ENCODE measurements around the gene P4HA1.
"Not testable (repeated sequence)": the region's sequence is repeated elsewhere in the genome, so short reads cannot be mapped to it uniquely, and the experiment has no call there.

The P4HA1 gene

DNA sequence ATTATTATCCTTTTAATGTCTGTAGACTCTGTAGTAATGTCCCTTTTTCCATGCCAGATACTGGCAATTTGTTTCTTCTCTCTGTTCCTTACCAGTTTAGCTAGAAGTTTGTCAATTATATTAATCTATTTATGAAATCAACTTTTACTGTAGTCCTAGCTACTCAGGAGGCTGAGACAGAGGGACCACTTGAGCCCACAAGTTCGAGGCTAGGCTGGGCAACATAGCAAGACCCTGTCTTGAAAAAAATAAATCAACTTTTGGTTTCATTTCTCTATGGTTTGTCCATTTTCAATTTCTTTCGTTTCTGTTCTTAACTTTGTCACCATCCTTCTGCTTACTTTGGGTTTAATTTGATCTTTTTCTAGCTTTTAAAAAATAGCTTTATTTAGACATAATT is 99.6 kb downstream of the P4HA1 start:
- DNase-seq (ENCODE audit: low read depth, low spot score): no peak
- no peak overlapping the region for H3K4me3 ChIP-seq (ENCODE audit: insufficient read length, low read depth)
- H3K27me3 ChIP-seq (ENCODE audit: insufficient read depth, insufficient read length): no peaks in the 10 kb centered on the region
- no peaks in the 10 kb centered on the region for H3K4me1 ChIP-seq (ENCODE audit: insufficient read depth, insufficient read length)
- TF ChIP-seq YY1 (IDR thresholded peaks at IDR 0.05; ENCODE audit: insufficient read depth, insufficient read length): no peak
- no peak for TF ChIP-seq ZNF274 (IDR thresholded peaks at IDR 0.05; ENCODE audit: low read depth, low read length)
- TF ChIP-seq SUZ12 (IDR thresholded peaks at IDR 0.05; ENCODE audit: extremely low read depth, insufficient read depth, insufficient read length): no peak
- no peaks in the 10 kb centered on the region for H3K36me3 ChIP-seq (ENCODE audit: insufficient read depth, insufficient read length, low read length)
- H3K9me3 ChIP-seq (ENCODE audit: insufficient read depth, low read length): no peaks in the 10 kb centered on the region
- H3K9ac ChIP-seq (ENCODE audit: insufficient read length, low read depth): no peak overlapping the region

GRCh38 chr10:72995459-72995858 is 101.2 kb downstream of the P4HA1 start:
- not testable (repeated sequence) for H3K27me3 ChIP-seq (ENCODE audit: insufficient read depth, insufficient read length); H3K9ac ChIP-seq (ENCODE audit: insufficient read length, low read depth); H3K4me1 ChIP-seq (ENCODE audit: insufficient read depth, insufficient read length); H3K4me3 ChIP-seq (ENCODE audit: insufficient read length, low read depth); H3K36me3 ChIP-seq (ENCODE audit: insufficient read depth, insufficient read length, low read length); DNase-seq (ENCODE audit: low read depth, low spot score); H3K9me3 ChIP-seq (ENCODE audit: insufficient read depth, low read length)

GRCh38 chr10:72989771-72990170 is 106.9 kb downstream of the P4HA1 start:
- H3K9me3 ChIP-seq (ENCODE audit: insufficient read depth, low read length); H3K36me3 ChIP-seq (ENCODE audit: insufficient read depth, insufficient read length, low read length); H3K4me1 ChIP-seq (ENCODE audit: insufficient read depth, insufficient read length); H3K4me3 ChIP-seq (ENCODE audit: insufficient read length, low read depth); H3K9ac ChIP-seq (ENCODE audit: insufficient read length, low read depth); H3K27me3 ChIP-seq (ENCODE audit: insufficient read depth, insufficient read length): not testable (repeated sequence)
- DNase-seq (ENCODE audit: low read depth, low spot score): peak; percentile 25

GRCh38 chr10:72984618-72985017 is 112.0 kb downstream of the P4HA1 start:
- not testable (repeated sequence) for DNase-seq (ENCODE audit: low read depth, low spot score); H3K4me3 ChIP-seq (ENCODE audit: insufficient read length, low read depth); H3K27me3 ChIP-seq (ENCODE audit: insufficient read depth, insufficient read length); H3K4me1 ChIP-seq (ENCODE audit: insufficient read depth, insufficient read length); H3K36me3 ChIP-seq (ENCODE audit: insufficient read depth, insufficient read length, low read length); H3K9ac ChIP-seq (ENCODE audit: insufficient read length, low read depth)
- H3K9me3 ChIP-seq (ENCODE audit: insufficient read depth, low read length): peaks cover 15% of the 10 kb centered on the region

GRCh38 chr10:72981882-72982529 is 114.7 kb downstream of the P4HA1 start:
- H3K27me3 ChIP-seq (ENCODE audit: insufficient read depth, insufficient read length): no peaks in the 10 kb centered on the region
- peaks cover 35% of the 10 kb centered on the region for H3K9me3 ChIP-seq (ENCODE audit: insufficient read depth, low read length)
- H3K36me3 ChIP-seq (ENCODE audit: insufficient read depth, insufficient read length, low read length): no peaks in the 10 kb centered on the region
- H3K4me1 ChIP-seq (ENCODE audit: insufficient read depth, insufficient read length): peaks cover 4% of the 10 kb centered on the region
- no peak for DNase-seq (ENCODE audit: low read depth, low spot score)
- no peak overlapping the region for H3K4me3 ChIP-seq (ENCODE audit: insufficient read length, low read depth)
- H3K9ac ChIP-seq (ENCODE audit: insufficient read length, low read depth): no peak overlapping the region
- TF ChIP-seq SUZ12 (IDR thresholded peaks at IDR 0.05; ENCODE audit: extremely low read depth, insufficient read depth, insufficient read length) (no peak), ZNF274 (IDR thresholded peaks at IDR 0.05; ENCODE audit: low read depth, low read length) (no peak), YY1 (IDR thresholded peaks at IDR 0.05; ENCODE audit: insufficient read depth, insufficient read length) (no peak)

DNA sequence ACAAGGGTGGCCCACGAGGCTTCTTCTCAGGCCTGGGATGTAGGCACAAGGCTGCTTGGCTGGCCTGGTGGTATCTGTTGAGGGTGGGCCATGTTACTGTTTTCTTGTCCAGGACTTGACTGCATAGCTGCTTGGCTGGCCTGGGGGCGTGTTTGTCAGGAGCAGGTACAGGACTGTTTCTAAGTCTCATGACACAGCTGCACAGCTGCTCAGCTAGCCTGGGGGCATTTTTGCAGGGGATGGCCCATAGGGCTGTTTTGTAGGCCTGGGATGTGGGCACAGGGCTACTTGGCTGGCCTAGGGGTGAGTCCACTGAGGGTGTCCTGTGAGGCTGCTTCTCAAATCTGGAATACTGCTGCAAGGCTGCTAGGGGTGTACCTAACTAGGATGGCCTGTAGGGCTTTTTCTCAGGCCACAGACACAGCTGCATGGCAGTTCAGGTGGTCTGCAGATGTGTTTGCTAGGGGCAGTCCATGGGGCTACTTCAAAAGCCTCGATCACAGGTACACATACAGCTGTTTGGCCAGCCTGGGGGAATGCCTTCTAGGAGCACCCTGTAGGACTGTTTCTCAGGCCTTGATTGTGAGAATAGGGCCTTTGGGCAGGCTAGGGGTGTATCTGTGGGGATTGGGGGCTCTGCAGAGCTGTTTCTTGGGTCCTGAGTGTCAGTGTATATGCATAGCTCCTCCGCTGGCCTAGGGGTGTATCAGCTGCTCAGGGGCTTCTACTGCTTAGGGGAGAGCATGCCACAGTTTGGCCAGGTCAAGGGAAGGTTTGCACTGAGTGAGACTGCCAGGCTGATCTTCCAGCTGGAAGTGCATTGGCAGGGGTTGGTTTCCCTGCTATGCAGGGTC is 115.4 kb downstream of the P4HA1 start:
- no peak for DNase-seq (ENCODE audit: low read depth, low spot score)
- Histone ChIP-seq H3K4me3 (ENCODE audit: insufficient read length, low read depth) (no peak overlapping the region), H3K36me3 (ENCODE audit: insufficient read depth, insufficient read length, low read length) (no peaks in the 10 kb centered on the region), H3K27me3 (ENCODE audit: insufficient read depth, insufficient read length) (no peaks in the 10 kb centered on the region), H3K9me3 (ENCODE audit: insufficient read depth, low read length) (peaks cover 38% of the 10 kb centered on the region), H3K4me1 (ENCODE audit: insufficient read depth, insufficient read length) (peaks cover 4% of the 10 kb centered on the region), H3K9ac (ENCODE audit: insufficient read length, low read depth) (no peak overlapping the region)
- TF ChIP-seq ZNF274 (IDR thresholded peaks at IDR 0.05; ENCODE audit: low read depth, low read length) (no peak), SUZ12 (IDR thresholded peaks at IDR 0.05; ENCODE audit: extremely low read depth, insufficient read depth, insufficient read length) (no peak), YY1 (IDR thresholded peaks at IDR 0.05; ENCODE audit: insufficient read depth, insufficient read length) (no peak)

GRCh38 chr10:72980348-72980747 is 116.3 kb downstream of the P4HA1 start:
- DNase-seq (ENCODE audit: low read depth, low spot score): no peak
- Histone ChIP-seq H3K9ac (ENCODE audit: insufficient read length, low read depth) (no peak overlapping the region), H3K9me3 (ENCODE audit: insufficient read depth, low read length) (peaks cover 38% of the 10 kb centered on the region), H3K27me3 (ENCODE audit: insufficient read depth, insufficient read length) (no peaks in the 10 kb centered on the region), H3K4me1 (ENCODE audit: insufficient read depth, insufficient read length) (peaks cover 4% of the 10 kb centered on the region), H3K4me3 (ENCODE audit: insufficient read length, low read depth) (no peak overlapping the region), H3K36me3 (ENCODE audit: insufficient read depth, insufficient read length, low read length) (no peaks in the 10 kb centered on the region)
- no peak for TF ChIP-seq SUZ12 (IDR thresholded peaks at IDR 0.05; ENCODE audit: extremely low read depth, insufficient read depth, insufficient read length)
- TF ChIP-seq YY1 (IDR thresholded peaks at IDR 0.05; ENCODE audit: insufficient read depth, insufficient read length): no peak
- TF ChIP-seq ZNF274 (IDR thresholded peaks at IDR 0.05; ENCODE audit: low read depth, low read length): no peak
